AG04450 (cell line): Measurements from ENCODE around the gene PJA1. TPM values are rescaled to one million over a fixed set of nuclear protein-coding genes. Genes with fewer than 3 reads are reported as not detected.

ENCODE experiments used
- CTCF ChIA-PET: fragments of 300-600, 350-600 bp; formaldehyde crosslinking; extraction: SDS; loops from one replicate; lab custom pipeline; 2022; ENCODE audit warnings: antibody characterized with exemption, inconsistent platforms; lab: Charles Lee
- POLR2A ChIA-PET: fragments of 350-600 bp; formaldehyde crosslinking; extraction: SDS; loops from one replicate; lab custom pipeline; 2021; ENCODE audit warnings: antibody characterized with exemption, inconsistent platforms; lab: Yijun Ruan, JAX
- DNase-seq: peaks from one replicate; pipeline ENCODE4 v3.0.0-alpha.2; 2011; ENCODE audit warnings: low read depth, low spot score
- H3K27ac ChIP-seq: one replicate; pipeline ENCODE4 v1.5.1; 2012; ENCODE audit warnings: low read depth, low read length, control low read depth
- H3K27me3 ChIP-seq: one replicate; pipeline ENCODE4 v1.6.0; 2012; ENCODE audit warnings: low read length; ENCODE audit not compliant: control insufficient read depth, insufficient read depth
- H3K4me3 ChIP-seq: 2 replicates; pipeline ENCODE4 v1.5.1; 2011; ENCODE audit warnings: mild to moderate bottlenecking, low read depth, low read length, control low read depth
- H3K9me3 ChIP-seq: 2 replicates; pipeline ENCODE4 v1.5.1; 2012; ENCODE audit warnings: low read length; ENCODE audit not compliant: control insufficient read depth, insufficient read depth
- polyA plus RNA-seq: library from polyadenylated mRNA; depleted of rRNA; stranded (reverse); fragments of >200 nt; gene quantifications from 2 replicates; pipeline ENCODE4 v1.2.3, GENCODE V29; 2011
- TF ChIP-seq, protein P1 (sequence below): IDR thresholded peaks from 2 replicates; pipeline ENCODE4 v1.5.1; 2011; ENCODE audit warnings: low read depth, low read length, control low read depth, inconsistent platforms

PJA1 gene
- polyA plus RNA-seq, 1 experiment: 30.7 TPM

DNA sequence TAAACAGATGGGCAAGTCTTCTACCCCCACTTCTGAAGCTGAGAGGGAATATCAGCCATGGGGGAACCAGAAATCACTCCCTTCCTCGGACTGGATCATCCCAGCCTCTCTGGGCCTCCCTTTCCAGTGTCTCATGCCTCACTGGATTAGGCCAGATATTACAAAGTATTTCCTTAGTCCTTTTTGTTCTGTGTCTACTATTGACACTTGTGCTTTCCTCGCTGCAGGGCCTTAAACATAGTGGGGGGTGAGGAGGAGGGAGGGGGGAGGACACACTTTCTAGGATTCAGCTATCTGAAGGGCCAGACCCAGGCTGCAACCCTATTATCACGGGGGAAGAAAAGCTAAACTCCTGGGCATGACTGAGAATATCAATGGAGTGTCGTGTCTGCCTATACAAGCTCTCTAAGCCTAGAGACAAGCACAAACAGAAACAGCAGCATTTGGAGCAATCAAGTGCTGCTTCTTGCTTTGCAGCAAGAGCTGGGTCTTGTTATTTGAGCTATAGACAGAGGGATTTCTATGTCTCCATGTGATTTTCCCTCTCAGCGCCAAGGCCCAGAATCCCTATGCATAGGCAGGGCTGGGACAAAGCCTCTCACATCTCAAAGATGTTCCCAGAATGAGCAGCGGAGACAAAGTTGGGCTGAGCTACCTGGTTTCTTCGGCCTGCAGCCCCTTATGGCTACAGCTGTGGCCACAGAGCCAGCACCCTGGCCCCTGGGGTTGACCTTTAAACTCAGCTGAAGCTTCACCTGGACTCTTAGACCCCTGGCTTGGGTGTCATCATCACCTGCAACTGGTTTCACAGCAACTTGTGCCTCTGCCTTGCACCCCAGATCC, 20.2 kb downstream of the PJA1 start:
- TF ChIP-seq, protein P1, sequence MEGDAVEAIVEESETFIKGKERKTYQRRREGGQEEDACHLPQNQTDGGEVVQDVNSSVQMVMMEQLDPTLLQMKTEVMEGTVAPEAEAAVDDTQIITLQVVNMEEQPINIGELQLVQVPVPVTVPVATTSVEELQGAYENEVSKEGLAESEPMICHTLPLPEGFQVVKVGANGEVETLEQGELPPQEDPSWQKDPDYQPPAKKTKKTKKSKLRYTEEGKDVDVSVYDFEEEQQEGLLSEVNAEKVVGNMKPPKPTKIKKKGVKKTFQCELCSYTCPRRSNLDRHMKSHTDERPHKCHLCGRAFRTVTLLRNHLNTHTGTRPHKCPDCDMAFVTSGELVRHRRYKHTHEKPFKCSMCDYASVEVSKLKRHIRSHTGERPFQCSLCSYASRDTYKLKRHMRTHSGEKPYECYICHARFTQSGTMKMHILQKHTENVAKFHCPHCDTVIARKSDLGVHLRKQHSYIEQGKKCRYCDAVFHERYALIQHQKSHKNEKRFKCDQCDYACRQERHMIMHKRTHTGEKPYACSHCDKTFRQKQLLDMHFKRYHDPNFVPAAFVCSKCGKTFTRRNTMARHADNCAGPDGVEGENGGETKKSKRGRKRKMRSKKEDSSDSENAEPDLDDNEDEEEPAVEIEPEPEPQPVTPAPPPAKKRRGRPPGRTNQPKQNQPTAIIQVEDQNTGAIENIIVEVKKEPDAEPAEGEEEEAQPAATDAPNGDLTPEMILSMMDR: no peak
- CTCF ChIA-PET: interaction anchor here (1.6 to 1.8 kb wide), 2 partner anchors 11 to 14 kb away, joined by 4 to 5 read pairs; no protein-coding TSS in a partner anchor
- H3K27me3 ChIP-seq: no peaks in the 10 kb centered on the region
- POLR2A ChIA-PET: interaction anchor here (0.7 kb wide), 1 partner anchor 32 kb away, joined by 3 read pairs; no protein-coding TSS in a partner anchor
- no peak overlapping the region for H3K27ac ChIP-seq
- no peak overlapping the region for H3K4me3 ChIP-seq
- no peaks in the 10 kb centered on the region for H3K9me3 ChIP-seq
- no peak for DNase-seq

DNA sequence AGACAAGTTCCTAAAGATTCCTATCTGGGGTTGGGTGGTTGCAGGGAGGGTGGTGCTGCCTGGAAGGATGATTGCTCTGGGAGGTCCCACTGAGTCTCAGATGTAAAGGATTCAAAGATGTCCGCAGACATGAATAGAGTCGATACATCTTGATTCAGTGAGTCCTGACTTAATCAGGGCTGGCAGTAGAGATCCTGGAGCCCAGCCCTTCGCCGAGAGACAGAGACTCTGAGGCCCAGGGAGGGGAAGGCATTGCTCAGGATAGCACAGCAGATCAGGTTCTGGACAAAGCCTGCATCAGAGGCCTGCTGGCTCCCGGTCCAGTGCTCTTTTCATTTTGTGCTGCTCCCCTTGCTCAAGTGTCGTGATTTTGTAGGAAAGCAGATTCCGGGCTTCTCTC, 21.7 kb downstream of the PJA1 start:
- H3K9me3 ChIP-seq: no peaks in the 10 kb centered on the region
- no peaks in the 10 kb centered on the region for H3K27me3 ChIP-seq
- ChIA-PET POLR2A (no interaction called here), CTCF (no interaction called here)
- TF ChIP-seq, protein P1: no peak
- DNase-seq: no peak
- H3K27ac ChIP-seq: no peak overlapping the region
- no peak overlapping the region for H3K4me3 ChIP-seq

DNA sequence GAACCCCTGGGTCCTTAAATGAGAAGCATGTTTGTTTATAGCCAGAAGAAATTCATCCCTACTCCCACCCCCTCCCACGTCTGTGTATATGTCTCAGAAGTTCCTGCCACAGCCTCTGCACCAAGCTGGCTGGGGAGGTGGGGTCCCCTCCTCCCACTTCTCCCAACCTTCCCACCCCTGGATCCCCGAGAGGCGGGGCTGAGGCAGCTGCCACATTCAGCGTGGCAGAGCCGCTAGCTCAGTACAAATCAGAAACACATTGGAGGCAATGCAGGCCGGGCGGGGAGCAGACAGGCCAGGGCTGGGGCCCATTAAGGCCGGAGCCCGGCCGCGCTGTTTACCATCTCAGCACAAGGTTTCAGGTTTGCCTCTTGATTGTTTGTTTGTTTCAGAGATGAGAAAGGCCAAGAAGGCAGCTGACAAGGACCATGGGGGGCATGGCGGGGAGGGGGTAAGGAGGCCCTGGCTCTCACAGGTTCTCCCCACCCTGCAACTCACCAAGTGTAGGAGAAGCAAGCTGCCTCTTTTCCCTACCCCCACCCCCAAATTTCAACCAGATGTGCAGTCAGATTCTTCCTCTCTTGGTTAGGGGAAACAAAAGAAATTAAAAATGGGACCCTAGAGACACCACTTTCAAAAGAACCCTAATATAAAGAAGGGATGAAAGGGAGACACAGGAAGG, 22.3 kb downstream of the PJA1 start:
- ChIA-PET POLR2A (no interaction called here), CTCF (no interaction called here)
- no peaks in the 10 kb centered on the region for H3K27me3 ChIP-seq
- DNase-seq: no peak
- no peaks in the 10 kb centered on the region for H3K9me3 ChIP-seq
- H3K27ac ChIP-seq: no peak overlapping the region
- H3K4me3 ChIP-seq: no peak overlapping the region
- TF ChIP-seq, protein P1: no peak

DNA sequence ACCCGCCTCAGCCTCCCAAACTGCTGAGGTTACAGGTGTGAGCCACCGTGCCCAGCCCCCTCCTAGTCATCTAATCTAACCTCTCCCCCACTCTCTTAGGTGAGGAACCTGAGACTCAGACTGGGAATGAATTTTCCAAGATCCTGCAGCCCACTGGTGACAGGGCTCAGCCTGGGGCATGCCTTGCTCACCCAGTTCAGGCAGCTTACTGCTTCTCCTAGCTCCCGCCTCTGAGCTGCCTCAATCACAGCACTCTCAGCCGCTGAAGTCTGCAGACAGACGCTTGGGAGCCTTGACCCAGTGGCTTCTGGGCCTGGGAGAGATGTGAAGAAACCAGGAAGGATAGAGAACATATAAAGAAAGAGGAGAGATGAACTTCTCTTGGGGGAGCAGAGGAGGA, 24.4 kb downstream of the PJA1 start:
- no peak overlapping the region for H3K27ac ChIP-seq
- CTCF ChIA-PET: no interaction called here
- POLR2A ChIA-PET: no interaction called here
- TF ChIP-seq, protein P1: no peak
- no peak overlapping the region for H3K4me3 ChIP-seq
- H3K27me3 ChIP-seq: no peaks in the 10 kb centered on the region
- H3K9me3 ChIP-seq: no peaks in the 10 kb centered on the region
- no peak for DNase-seq

DNA sequence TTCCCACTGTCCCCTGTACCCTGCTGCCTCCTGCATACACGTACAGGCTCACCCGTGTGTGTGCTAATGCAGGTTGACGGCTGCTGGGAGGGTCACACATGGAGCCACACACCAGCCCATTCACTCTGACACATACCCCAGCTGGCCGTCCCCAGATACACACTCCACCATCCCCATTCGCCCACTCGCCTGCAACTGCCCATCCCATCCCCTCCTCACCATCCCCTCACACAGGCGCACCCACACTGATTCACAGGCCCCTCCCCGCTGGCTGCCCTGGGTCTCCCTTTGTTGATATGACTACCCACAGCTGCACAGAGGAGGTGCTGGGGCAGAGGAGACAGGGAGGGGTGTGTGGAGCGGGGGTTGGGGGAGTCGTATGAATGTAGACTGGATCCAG, 25.7 kb downstream of the PJA1 start:
- no peak overlapping the region for H3K27ac ChIP-seq
- TF ChIP-seq, protein P1: no peak
- ChIA-PET CTCF (no interaction called here), POLR2A (no interaction called here)
- H3K9me3 ChIP-seq: no peaks in the 10 kb centered on the region
- no peak overlapping the region for H3K4me3 ChIP-seq
- H3K27me3 ChIP-seq: no peaks in the 10 kb centered on the region
- DNase-seq: no peak
